IMR-90 (cell line): ENCODE results near the gene MRPS7. TPM values are rescaled to one million over a fixed set of nuclear protein-coding genes. Genes with fewer than 3 reads are reported as not detected.
"Not testable (repeated sequence)": the region's sequence is repeated elsewhere in the genome, so short reads cannot be mapped to it uniquely, and the experiment has no call there.

ENCODE experiments used
- ATAC-seq: fragments of 200-7000 bp; cut with Tn5 transposase; 2 replicates; pipeline ENCODE4 v1.9.1; 2020; ENCODE audit warnings: low read depth, mild to moderate bottlenecking, moderate library complexity
- BruUV-seq: library from RNA; stranded (reverse); fragments of 400-500 nt; replicated peaks from 2 replicates; lab custom pipeline; 2021; lab: Mats Ljungman, UMichigan
- CTCF ChIA-PET: fragments of 300-600 bp; formaldehyde crosslinking; extraction: SDS; loops from one replicate; lab custom pipeline; 2021; ENCODE audit warnings: antibody characterized with exemption; lab: Yijun Ruan, JAX
- POLR2A ChIA-PET: fragments of 300-600 bp; sonication (Branson Sonifier 250); formaldehyde crosslinking; loops from one replicate; lab custom pipeline; 2022; ENCODE audit warnings: antibody characterized with exemption; ENCODE audit not compliant: unreplicated experiment; lab: Charles Lee
- DNase-seq: peaks from one replicate; pipeline ENCODE4 v3.0.0; 2013
- H2AFZ ChIP-seq: replicated peaks from 2 replicates; pipeline ENCODE3; 2013; ENCODE audit warnings: low read length, mild to moderate bottlenecking; ENCODE audit not compliant: poor library complexity
- H2AK5ac ChIP-seq: 2 replicates; pipeline ENCODE4 v1.6.1; 2013; ENCODE audit warnings: low read depth, low read length, inconsistent platforms
- H2AK9ac ChIP-seq: replicated peaks from 2 replicates; pipeline ENCODE3; 2013; ENCODE audit warnings: mild to moderate bottlenecking, low read depth, low read length, moderate library complexity; ENCODE audit not compliant: poor library complexity
- H2BK120ac ChIP-seq: 2 replicates; pipeline ENCODE4 v1.6.1; 2013; ENCODE audit warnings: low read depth, low read length, inconsistent platforms
- H2BK15ac ChIP-seq: 3 replicates; pipeline ENCODE4 v1.6.1; 2013; ENCODE audit warnings: low read depth, low read length, inconsistent platforms
- H2BK20ac ChIP-seq: 2 replicates; pipeline ENCODE4 v1.6.1; 2013; ENCODE audit warnings: low read depth, mild to moderate bottlenecking, inconsistent platforms, low read length, moderate library complexity
- H2BK5ac ChIP-seq: 2 replicates; pipeline ENCODE4 v1.6.1; 2013; ENCODE audit warnings: mild to moderate bottlenecking, low read depth, low read length, inconsistent platforms; ENCODE audit not compliant: poor library complexity, severe bottlenecking
- H3K14ac ChIP-seq: replicated peaks from 2 replicates; pipeline ENCODE4 v1.6.1; 2013; ENCODE audit warnings: low read depth, low read length, inconsistent platforms
- H3K18ac ChIP-seq: 2 replicates; pipeline ENCODE4 v1.6.1; 2013; ENCODE audit warnings: low read depth, low read length, control low read depth
- H3K23ac ChIP-seq: 2 replicates; pipeline ENCODE4 v1.6.1; 2013; ENCODE audit warnings: low read depth, low read length, inconsistent platforms
- H3K27ac ChIP-seq: 2 replicates; pipeline ENCODE4 v1.5.1; 2013; ENCODE audit warnings: mild to moderate bottlenecking, control low read depth, low read length; ENCODE audit not compliant: insufficient read depth
- H3K27me3 ChIP-seq: 2 replicates; pipeline ENCODE4 v1.6.1; 2013; ENCODE audit warnings: low read length; ENCODE audit not compliant: control insufficient read depth, insufficient read depth
- H3K36me3 ChIP-seq: 2 replicates; pipeline ENCODE4 v1.6.1; 2013; ENCODE audit warnings: low read length, mixed read lengths; ENCODE audit not compliant: control insufficient read depth, insufficient read depth
- H3K4ac ChIP-seq: 2 replicates; pipeline ENCODE4 v1.6.1; 2013; ENCODE audit warnings: low read depth, low read length, inconsistent platforms
- H3K4me1 ChIP-seq: 2 replicates; pipeline ENCODE4 v1.6.1; 2013; ENCODE audit warnings: low read length, mixed read lengths; ENCODE audit not compliant: control insufficient read depth, insufficient read depth
- H3K4me2 ChIP-seq: 2 replicates; pipeline ENCODE4 v1.6.1; 2013; ENCODE audit warnings: low read depth, mild to moderate bottlenecking, control low read depth, low read length, moderate library complexity
- H3K4me3 ChIP-seq: 2 replicates; pipeline ENCODE4 v1.5.1; 2013; ENCODE audit warnings: low read depth, mild to moderate bottlenecking, control low read depth, low read length, moderate library complexity; ENCODE audit not compliant: insufficient read depth
- H3K56ac ChIP-seq: 2 replicates; pipeline ENCODE4 v1.6.1; 2013; ENCODE audit warnings: low read length, inconsistent platforms; ENCODE audit not compliant: insufficient read depth; ENCODE audit errors: extremely low read depth
- H3K79me1 ChIP-seq, 2 experiments: 2 replicates each; pipeline ENCODE4 v1.6.1; 2013; ENCODE audit warnings: low read length in 2 of 2, inconsistent platforms in 1 of 2, low read depth in 1 of 2
- H3K9ac ChIP-seq: 2 replicates; pipeline ENCODE4 v1.6.1; 2013; ENCODE audit warnings: low read depth, low read length, control low read depth
- H3K9me1 ChIP-seq: 2 replicates; pipeline ENCODE4 v1.6.1; 2013; ENCODE audit warnings: low read length, inconsistent platforms; ENCODE audit not compliant: insufficient read depth
- H3K9me3 ChIP-seq: 2 replicates; pipeline ENCODE4 v1.6.1; 2013; ENCODE audit warnings: low read length; ENCODE audit not compliant: control insufficient read depth, insufficient read depth
- H4K20me1 ChIP-seq: 2 replicates; pipeline ENCODE4 v1.6.1; 2013; ENCODE audit warnings: low read length, inconsistent platforms; ENCODE audit not compliant: insufficient read depth
- H4K5ac ChIP-seq: 2 replicates; pipeline ENCODE4 v1.6.1; 2013; ENCODE audit warnings: mild to moderate bottlenecking, low read depth, low read length, control low read depth
- H4K8ac ChIP-seq, 2 experiments: 2 replicates each; pipeline ENCODE4 v1.6.1; 2013; ENCODE audit warnings: low read depth in 2 of 2, low read length in 2 of 2, control low read depth in 1 of 2, inconsistent platforms in 1 of 2
- H4K91ac ChIP-seq: 2 replicates; pipeline ENCODE4 v1.6.1; 2013; ENCODE audit warnings: low read depth, low read length, inconsistent platforms; ENCODE audit not compliant: insufficient read depth
- WGBS, 2 experiments: methylation state at CpG; one replicate each; pipeline versions ENCODE4 v1.1.5 to v1.1.7; 2013; ENCODE audit warnings: missing lambda C conversion rate in 2 of 2; ENCODE audit not compliant: insufficient read length in 1 of 2; ENCODE audit errors: extremely low coverage in 2 of 2; 5-methylcytosine and 5-hydroxymethylcytosine counted together
- dilution Hi-C: fragments of 300-500 bp; cut with HindIII; formaldehyde crosslinking; loops from one replicate; pipeline ENCODE4 v1.14.3; 2018; ENCODE audit warnings: low sequenced_read_pairs; ENCODE audit not compliant: unreplicated experiment
- in situ Hi-C: fragments of 300-500 bp; cut with MboI; formaldehyde crosslinking; loops from 3 replicates; pipeline ENCODE4 v1.14.3; 2019; ENCODE audit warnings: low sequenced_read_pairs, inconsistent platforms, mixed read lengths
- intact Hi-C: fragments of 100-400 bp; cut with micrococcal nuclease; formaldehyde crosslinking; loops from 2 replicates; pipeline ENCODE4 v1.10.0; 2022
- polyA plus RNA-seq, 3 experiments: library from polyadenylated mRNA; depleted of rRNA; stranded (reverse); fragments of >200 nt; gene quantifications; 2 replicates each; pipeline ENCODE4 v1.2.3, GENCODE V29; 2012; ENCODE audit warnings: low replicate concordance in 1 of 3
- total RNA-seq: library from RNA; depleted of rRNA; stranded (reverse); fragments of >200 nt; gene quantifications from 2 replicates; pipeline ENCODE4 v1.2.3, GENCODE V29; 2012

MRPS7 gene
- total and polyA plus RNA-seq, 2 of the 4 experiments (the other 2 are of a cell fraction), result 55.9 to 60.5 TPM

GRCh38 chr17:75255954-75256698 lies 5.6 kb upstream of the MRPS7 start:
- ATAC-seq, H2AK9ac ChIP-seq, H3K4me1 ChIP-seq, H3K27me3 ChIP-seq, H3K4me3 ChIP-seq, CTCF ChIA-PET, H3K4me2 ChIP-seq, in situ Hi-C loops, H3K27ac ChIP-seq, H4K91ac ChIP-seq, H3K9me3 ChIP-seq, H2AK5ac ChIP-seq, POLR2A ChIA-PET, H3K23ac ChIP-seq, H2BK20ac ChIP-seq, H2BK5ac ChIP-seq, intact Hi-C loops, H3K14ac ChIP-seq, H2BK15ac ChIP-seq, DNase-seq, dilution Hi-C loops, H3K56ac ChIP-seq, H3K9ac ChIP-seq, H2BK120ac ChIP-seq, H4K5ac ChIP-seq, H2AFZ ChIP-seq, H3K4ac ChIP-seq, H3K18ac ChIP-seq, H3K36me3 ChIP-seq, BruUV-seq, H4K8ac ChIP-seq: not testable (repeated sequence)
- 100% methylated on average over 3 of the region's 11 CpGs; no CpG with 5 or more reads in 1 of the 2 experiments for WGBS, 2 experiments
- peaks cover 10% of the 10 kb centered on the region for H3K9me1 ChIP-seq
- peaks cover 17 to 45% of the 10 kb centered on the region in 2 experiments for H3K79me1 ChIP-seq
- H4K20me1 ChIP-seq, result peaks cover 36% of the 10 kb centered on the region

GRCh38 chr17:75257228-75257627 lies 4.5 kb upstream of the MRPS7 start:
- H3K9me3 ChIP-seq, H3K9me1 ChIP-seq, intact Hi-C loops, H3K4ac ChIP-seq, H4K8ac ChIP-seq, H3K56ac ChIP-seq, H3K4me3 ChIP-seq, H2AK9ac ChIP-seq, ATAC-seq, H3K14ac ChIP-seq, H2AFZ ChIP-seq, DNase-seq, H3K36me3 ChIP-seq, H3K4me1 ChIP-seq, H3K23ac ChIP-seq, H3K27ac ChIP-seq, dilution Hi-C loops, CTCF ChIA-PET, H2BK5ac ChIP-seq, H2BK15ac ChIP-seq, H3K18ac ChIP-seq, H3K9ac ChIP-seq, H4K91ac ChIP-seq, H3K4me2 ChIP-seq, H2AK5ac ChIP-seq, H3K27me3 ChIP-seq, BruUV-seq, POLR2A ChIA-PET, H4K5ac ChIP-seq, H2BK20ac ChIP-seq, H2BK120ac ChIP-seq, in situ Hi-C loops: not testable (repeated sequence)
- peaks cover 30% of the 10 kb centered on the region for H4K20me1 ChIP-seq
- 13% methylated on average over 1 of the region's 2 CpGs; no CpG with 5 or more reads in 1 of the 2 experiments for WGBS, 2 experiments
- H3K79me1 ChIP-seq, result peaks cover 21 to 39% of the 10 kb centered on the region in 2 experiments
